IMR-90 (cell line): ENCODE results near the gene CTR9. TPM values are rescaled to one million over a fixed set of nuclear protein-coding genes. Genes with fewer than 3 reads are reported as not detected.

ENCODE experiments used
- ATAC-seq: fragments of 200-7000 bp; cut with Tn5 transposase; 2 replicates; pipeline ENCODE4 v1.9.1; 2020; ENCODE audit warnings: low read depth, mild to moderate bottlenecking, moderate library complexity
- BruUV-seq: library from RNA; stranded (reverse); fragments of 400-500 nt; replicated peaks from 2 replicates; lab custom pipeline; 2021; lab: Mats Ljungman, UMichigan
- CTCF ChIA-PET: fragments of 300-600 bp; formaldehyde crosslinking; extraction: SDS; loops from one replicate; lab custom pipeline; 2021; ENCODE audit warnings: antibody characterized with exemption; lab: Yijun Ruan, JAX
- POLR2A ChIA-PET: fragments of 300-600 bp; sonication (Branson Sonifier 250); formaldehyde crosslinking; loops from one replicate; lab custom pipeline; 2022; ENCODE audit warnings: antibody characterized with exemption; ENCODE audit not compliant: unreplicated experiment; lab: Charles Lee
- DNase-seq: peaks from one replicate; pipeline ENCODE4 v3.0.0; 2013
- H2AFZ ChIP-seq: replicated peaks from 2 replicates; pipeline ENCODE3; 2013; ENCODE audit warnings: low read length, mild to moderate bottlenecking; ENCODE audit not compliant: poor library complexity
- H2AK5ac ChIP-seq: 2 replicates; pipeline ENCODE4 v1.6.1; 2013; ENCODE audit warnings: low read depth, low read length, inconsistent platforms
- H2AK9ac ChIP-seq: replicated peaks from 2 replicates; pipeline ENCODE3; 2013; ENCODE audit warnings: mild to moderate bottlenecking, low read depth, low read length, moderate library complexity; ENCODE audit not compliant: poor library complexity
- H2BK120ac ChIP-seq: 2 replicates; pipeline ENCODE4 v1.6.1; 2013; ENCODE audit warnings: low read depth, low read length, inconsistent platforms
- H2BK15ac ChIP-seq: 3 replicates; pipeline ENCODE4 v1.6.1; 2013; ENCODE audit warnings: low read depth, low read length, inconsistent platforms
- H2BK20ac ChIP-seq: 2 replicates; pipeline ENCODE4 v1.6.1; 2013; ENCODE audit warnings: low read depth, mild to moderate bottlenecking, inconsistent platforms, low read length, moderate library complexity
- H2BK5ac ChIP-seq: 2 replicates; pipeline ENCODE4 v1.6.1; 2013; ENCODE audit warnings: mild to moderate bottlenecking, low read depth, low read length, inconsistent platforms; ENCODE audit not compliant: poor library complexity, severe bottlenecking
- H3K14ac ChIP-seq: replicated peaks from 2 replicates; pipeline ENCODE4 v1.6.1; 2013; ENCODE audit warnings: low read depth, low read length, inconsistent platforms
- H3K18ac ChIP-seq: 2 replicates; pipeline ENCODE4 v1.6.1; 2013; ENCODE audit warnings: low read depth, low read length, control low read depth
- H3K23ac ChIP-seq: 2 replicates; pipeline ENCODE4 v1.6.1; 2013; ENCODE audit warnings: low read depth, low read length, inconsistent platforms
- H3K27ac ChIP-seq: 2 replicates; pipeline ENCODE4 v1.5.1; 2013; ENCODE audit warnings: mild to moderate bottlenecking, control low read depth, low read length; ENCODE audit not compliant: insufficient read depth
- H3K27me3 ChIP-seq: 2 replicates; pipeline ENCODE4 v1.6.1; 2013; ENCODE audit warnings: low read length; ENCODE audit not compliant: control insufficient read depth, insufficient read depth
- H3K36me3 ChIP-seq: 2 replicates; pipeline ENCODE4 v1.6.1; 2013; ENCODE audit warnings: low read length, mixed read lengths; ENCODE audit not compliant: control insufficient read depth, insufficient read depth
- H3K4ac ChIP-seq: 2 replicates; pipeline ENCODE4 v1.6.1; 2013; ENCODE audit warnings: low read depth, low read length, inconsistent platforms
- H3K4me1 ChIP-seq: 2 replicates; pipeline ENCODE4 v1.6.1; 2013; ENCODE audit warnings: low read length, mixed read lengths; ENCODE audit not compliant: control insufficient read depth, insufficient read depth
- H3K4me2 ChIP-seq: 2 replicates; pipeline ENCODE4 v1.6.1; 2013; ENCODE audit warnings: low read depth, mild to moderate bottlenecking, control low read depth, low read length, moderate library complexity
- H3K4me3 ChIP-seq: 2 replicates; pipeline ENCODE4 v1.5.1; 2013; ENCODE audit warnings: low read depth, mild to moderate bottlenecking, control low read depth, low read length, moderate library complexity; ENCODE audit not compliant: insufficient read depth
- H3K56ac ChIP-seq: 2 replicates; pipeline ENCODE4 v1.6.1; 2013; ENCODE audit warnings: low read length, inconsistent platforms; ENCODE audit not compliant: insufficient read depth; ENCODE audit errors: extremely low read depth
- H3K79me1 ChIP-seq, 2 experiments: 2 replicates each; pipeline ENCODE4 v1.6.1; 2013; ENCODE audit warnings: low read length in 2 of 2, inconsistent platforms in 1 of 2, low read depth in 1 of 2
- H3K9ac ChIP-seq: 2 replicates; pipeline ENCODE4 v1.6.1; 2013; ENCODE audit warnings: low read depth, low read length, control low read depth
- H3K9me1 ChIP-seq: 2 replicates; pipeline ENCODE4 v1.6.1; 2013; ENCODE audit warnings: low read length, inconsistent platforms; ENCODE audit not compliant: insufficient read depth
- H3K9me3 ChIP-seq: 2 replicates; pipeline ENCODE4 v1.6.1; 2013; ENCODE audit warnings: low read length; ENCODE audit not compliant: control insufficient read depth, insufficient read depth
- H4K20me1 ChIP-seq: 2 replicates; pipeline ENCODE4 v1.6.1; 2013; ENCODE audit warnings: low read length, inconsistent platforms; ENCODE audit not compliant: insufficient read depth
- H4K5ac ChIP-seq: 2 replicates; pipeline ENCODE4 v1.6.1; 2013; ENCODE audit warnings: mild to moderate bottlenecking, low read depth, low read length, control low read depth
- H4K8ac ChIP-seq, 2 experiments: 2 replicates each; pipeline ENCODE4 v1.6.1; 2013; ENCODE audit warnings: low read depth in 2 of 2, low read length in 2 of 2, control low read depth in 1 of 2, inconsistent platforms in 1 of 2
- H4K91ac ChIP-seq: 2 replicates; pipeline ENCODE4 v1.6.1; 2013; ENCODE audit warnings: low read depth, low read length, inconsistent platforms; ENCODE audit not compliant: insufficient read depth
- CTCF ChIP-seq: conservative IDR thresholded peaks from 2 replicates; pipeline ENCODE4 v1.5.1; 2012; ENCODE audit warnings: mild to moderate bottlenecking, low read depth, low read length, improper control_type of control experiment
- POLR2A ChIP-seq: IDR thresholded peaks from 2 replicates; pipeline ENCODE4 v1.6.1; 2012; ENCODE audit warnings: mild to moderate bottlenecking, low read depth, low read length
- RAD21 ChIP-seq: IDR thresholded peaks from 2 replicates; pipeline ENCODE4 v1.6.1; 2012; ENCODE audit warnings: low read length, improper control_type of control experiment
- RFX5 ChIP-seq: IDR thresholded peaks from 2 replicates; pipeline ENCODE4 v1.8.0; 2012; ENCODE audit warnings: low read depth, mild to moderate bottlenecking, low read length, moderate library complexity
- USF2 ChIP-seq: fragments of 150-350 bp; IDR thresholded peaks from 2 replicates; pipeline ENCODE4 v1.6.1; 2017; ENCODE audit warnings: mild to moderate bottlenecking, antibody characterized with exemption, low read length, low read depth
- whole genome bisulfite sequencing, 2 experiments: methylation state at CpG; one replicate each; pipeline versions ENCODE4 v1.1.5 to v1.1.7; 2013; ENCODE audit warnings: missing lambda C conversion rate in 2 of 2; ENCODE audit not compliant: insufficient read length in 1 of 2; ENCODE audit errors: extremely low coverage in 2 of 2; 5-methylcytosine and 5-hydroxymethylcytosine counted together
- dilution Hi-C: fragments of 300-500 bp; cut with HindIII; formaldehyde crosslinking; loops from one replicate; pipeline ENCODE4 v1.14.3; 2018; ENCODE audit warnings: low sequenced_read_pairs; ENCODE audit not compliant: unreplicated experiment
- in situ Hi-C: fragments of 300-500 bp; cut with MboI; formaldehyde crosslinking; loops from 3 replicates; pipeline ENCODE4 v1.14.3; 2019; ENCODE audit warnings: low sequenced_read_pairs, inconsistent platforms, mixed read lengths
- intact Hi-C: fragments of 100-400 bp; cut with micrococcal nuclease; formaldehyde crosslinking; loops from 2 replicates; pipeline ENCODE4 v1.10.0; 2022
- polyA plus RNA-seq, 3 experiments: library from polyadenylated mRNA; depleted of rRNA; stranded (reverse); fragments of >200 nt; gene quantifications; 2 replicates each; pipeline ENCODE4 v1.2.3, GENCODE V29; 2012; ENCODE audit warnings: low replicate concordance in 1 of 3
- total RNA-seq: library from RNA; depleted of rRNA; stranded (reverse); fragments of >200 nt; gene quantifications from 2 replicates; pipeline ENCODE4 v1.2.3, GENCODE V29; 2012

CTR9 gene
- total and polyA plus RNA-seq, 2 of the 4 experiments (the other 2 are of a cell fraction): 16.8 to 37.1 TPM

GRCh38 chr11:10764412-10764811 is 13.4 kb downstream of the CTR9 start:
- Histone ChIP-seq H3K27ac (no peak overlapping the region), H3K4ac (no peak overlapping the region), H3K9ac (no peak overlapping the region), H3K14ac (no peak overlapping the region), H4K8ac (no peak overlapping the region), H2AFZ (no peak overlapping the region), H3K79me1 (no peaks in the 10 kb centered on the region), H4K91ac (no peak overlapping the region), H3K18ac (no peak overlapping the region), H2BK5ac (no peak overlapping the region), H2AK9ac (no peak overlapping the region), H4K20me1 (no peaks in the 10 kb centered on the region), H3K4me1 (no peaks in the 10 kb centered on the region), H3K4me2 (no peak overlapping the region), H3K36me3 (peaks cover 34% of the 10 kb centered on the region), H3K9me1 (no peaks in the 10 kb centered on the region), H3K4me3 (no peak overlapping the region), H2BK120ac (no peak overlapping the region), H3K23ac (no peak overlapping the region), H3K9me3 (no peaks in the 10 kb centered on the region), H3K27me3 (no peaks in the 10 kb centered on the region), H2BK15ac (no peak overlapping the region), H3K56ac (no peak overlapping the region), H2AK5ac (no peak overlapping the region), H2BK20ac (no peak overlapping the region), H4K5ac (no peak overlapping the region)
- DNase-seq (no peak), ATAC-seq (no peak)
- in situ Hi-C loops: no loop called here
- POLR2A ChIA-PET: no interaction called here
- dilution Hi-C loops: no loop called here
- BruUV-seq: no TSS peak
- no peak for TF ChIP-seq RFX5
- TF ChIP-seq CTCF: no peak
- no peak for TF ChIP-seq RAD21
- TF ChIP-seq USF2: no peak
- TF ChIP-seq POLR2A: no peak
- no CpG with 5 or more reads among the region's 12 CpGs for WGBS, 2 experiments
- CTCF ChIA-PET: no interaction called here
- intact Hi-C loops: no loop called here
